ENCODE measurements around the gene ACOXL. TPM values are rescaled to one million over a fixed set of nuclear protein-coding genes. Genes with fewer than 3 reads are reported as not detected.

ACOXL gene
- total and polyA plus RNA-seq, 9 of the 15 experiments (the other 6 are each of a cell fraction or from before 2014, with no cell fraction given) = 0.31 to 0.56 TPM; not detected in 7

DNA sequence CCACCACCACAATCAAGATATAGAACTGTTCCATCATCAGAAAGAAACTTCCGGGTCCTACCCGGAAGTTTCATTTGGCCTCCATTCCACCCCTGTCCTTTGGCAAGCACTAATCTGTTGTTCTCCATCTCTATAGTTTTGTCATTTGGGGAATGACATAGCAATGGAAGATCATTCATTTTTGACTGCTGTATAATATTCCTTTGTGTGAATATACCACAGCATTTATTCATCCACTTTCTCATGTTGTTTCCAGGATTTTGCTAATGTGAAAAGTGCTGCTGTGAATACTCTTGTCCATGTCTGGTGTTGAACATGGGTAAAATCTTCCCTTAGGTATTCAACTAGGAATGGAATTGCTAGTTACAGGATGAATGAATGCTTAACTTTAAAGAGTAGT is 53.1 kb downstream of the ACOXL start:
- no peak for ATAC-seq
- Histone ChIP-seq H3K9me3 (replicated peaks; ENCODE audit: control insufficient read depth, insufficient read depth, low read depth, low read length) (no peaks in the 10 kb centered on the region), H3K9ac (ENCODE audit: insufficient read depth in 1 of 2, low read depth in 2 of 2, low read length in 2 of 2) (no peak overlapping the region), H3K9me1 (ENCODE audit: control insufficient read depth, insufficient read depth, low read length) (no peaks in the 10 kb centered on the region), H3K36me3 (ENCODE audit: control insufficient read depth, insufficient read depth, low read length) (no peaks in the 10 kb centered on the region), H3K27me3 (ENCODE audit: control insufficient read depth in 2 of 2, insufficient read depth in 2 of 2, low read length in 2 of 2) (peaks cover 5 to 18% of the 10 kb centered on the region in 2 experiments; a peak in 3 of 5 replicates), H3K4me3 (no peak overlapping the region), H3K27ac (ENCODE audit: extremely low read depth, low read depth, low read length) (no peak overlapping the region), H3K4me1 (replicated peaks in 1 of 2; ENCODE audit: control insufficient read depth in 2 of 2, insufficient read depth in 2 of 2, low read length in 2 of 2) (no peaks in the 10 kb centered on the region), H3K4me2 (ENCODE audit: insufficient read depth, low read length) (no peak overlapping the region), H2AFZ (ENCODE audit: low read depth, low read length) (no peak overlapping the region), H4K20me1 (replicated peaks; ENCODE audit: control insufficient read depth, insufficient read depth, low read length) (no peaks in the 10 kb centered on the region), H3K79me2 (ENCODE audit: control insufficient read depth, insufficient read depth, low read length) (no peaks in the 10 kb centered on the region)
- CTCF ChIA-PET (ENCODE audit: low intra/inter-chr PET ratio) = no interaction called here
- intact Hi-C loops (cut with micrococcal nuclease) = no loop called here
- 33% methylated on average over 2 of the region's 2 CpGs for WGBS (ENCODE audit: insufficient coverage, low coverage, missing lambda C conversion rate)
- DNase-seq (ENCODE audit: extremely low read depth in 1 of 4, low spot score in 3 of 4) = no peak
- FAIRE-seq = no peak
- in situ Hi-C loops (cut with MboI) = no loop called here
- no TSS peak for BruUV-seq (replicated peaks)
- POLR2A ChIA-PET = no interaction called here
- peak; percentile 81 for TF ChIP-seq ZNF146 (CRISPR knock-in tag; IDR thresholded peaks at IDR 0.05; ENCODE audit: unreplicated experiment)
- no peak for TF ChIP-seq BCL6 (CRISPR knock-in tag; IDR thresholded peaks at IDR 0.05)
- TF ChIP-seq RBM25 (IDR thresholded peaks at IDR 0.05; ENCODE audit: low read depth, low read length, severe bottlenecking) = peak; percentile 21

DNA sequence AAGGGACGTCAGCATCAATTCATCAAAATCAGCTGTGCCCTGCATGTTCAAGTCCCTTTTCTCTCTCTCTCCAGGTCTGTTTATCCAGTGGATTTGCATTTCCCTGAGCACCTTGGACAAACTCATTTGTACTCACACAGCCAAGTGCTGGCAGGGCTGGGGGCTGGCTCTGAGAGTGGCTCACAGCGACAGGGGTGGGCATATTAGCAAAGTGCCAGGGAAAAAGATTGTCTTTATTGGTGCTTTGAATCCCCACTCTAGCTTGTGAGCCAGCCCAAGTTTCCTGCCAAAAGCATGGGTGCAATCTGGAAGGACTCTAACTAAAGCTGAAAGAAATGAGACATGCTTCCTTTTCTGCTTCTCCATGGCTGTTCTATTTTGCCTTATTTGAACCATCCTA is 56.6 kb downstream of the ACOXL start:
- BruUV-seq (replicated peaks) = no TSS peak
- H3K9ac ChIP-seq (ENCODE audit: insufficient read depth in 1 of 2, low read depth in 2 of 2, low read length in 2 of 2) = no peak overlapping the region
- CTCF ChIA-PET (ENCODE audit: low intra/inter-chr PET ratio) = no interaction called here
- no peak for FAIRE-seq
- in situ Hi-C loops (cut with MboI) = no loop called here
- H3K4me1 ChIP-seq (replicated peaks in 1 of 2; ENCODE audit: control insufficient read depth in 2 of 2, insufficient read depth in 2 of 2, low read length in 2 of 2) = no peaks in the 10 kb centered on the region
- no peak overlapping the region for H3K27ac ChIP-seq (ENCODE audit: extremely low read depth, low read depth, low read length)
- no peaks in the 10 kb centered on the region for H3K36me3 ChIP-seq (ENCODE audit: control insufficient read depth, insufficient read depth, low read length)
- H2AFZ ChIP-seq (ENCODE audit: low read depth, low read length) = no peak overlapping the region
- 0% methylated on average over 2 of the region's 2 CpGs for WGBS (ENCODE audit: insufficient coverage, low coverage, missing lambda C conversion rate)
- no peaks in the 10 kb centered on the region for H3K79me2 ChIP-seq (ENCODE audit: control insufficient read depth, insufficient read depth, low read length)
- H3K4me2 ChIP-seq (ENCODE audit: insufficient read depth, low read length) = no peak overlapping the region
- no peak for DNase-seq (ENCODE audit: extremely low read depth in 1 of 4, low spot score in 3 of 4)
- no peak for ATAC-seq
- POLR2A ChIA-PET = no interaction called here
- intact Hi-C loops (cut with micrococcal nuclease) = no loop called here
- peaks cover 10 to 24% of the 10 kb centered on the region in 2 experiments; a peak in 3 of 5 replicates for H3K27me3 ChIP-seq (ENCODE audit: control insufficient read depth in 2 of 2, insufficient read depth in 2 of 2, low read length in 2 of 2)
- 0 out of 2 replicates have a peak, but pooled peaks cover 3% of the 10 kb centered on the region for H4K20me1 ChIP-seq (replicated peaks; ENCODE audit: control insufficient read depth, insufficient read depth, low read length)
- H3K9me3 ChIP-seq (replicated peaks; ENCODE audit: control insufficient read depth, insufficient read depth, low read depth, low read length) = no peaks in the 10 kb centered on the region
- no peak overlapping the region for H3K4me3 ChIP-seq
- H3K9me1 ChIP-seq (ENCODE audit: control insufficient read depth, insufficient read depth, low read length) = no peaks in the 10 kb centered on the region
- no peak for TF ChIP-seq ATF7 (IDR thresholded peaks at IDR 0.05)
- TF ChIP-seq SMARCE1 (IDR thresholded peaks at IDR 0.05) = no peak
- TF ChIP-seq, protein P1, sequence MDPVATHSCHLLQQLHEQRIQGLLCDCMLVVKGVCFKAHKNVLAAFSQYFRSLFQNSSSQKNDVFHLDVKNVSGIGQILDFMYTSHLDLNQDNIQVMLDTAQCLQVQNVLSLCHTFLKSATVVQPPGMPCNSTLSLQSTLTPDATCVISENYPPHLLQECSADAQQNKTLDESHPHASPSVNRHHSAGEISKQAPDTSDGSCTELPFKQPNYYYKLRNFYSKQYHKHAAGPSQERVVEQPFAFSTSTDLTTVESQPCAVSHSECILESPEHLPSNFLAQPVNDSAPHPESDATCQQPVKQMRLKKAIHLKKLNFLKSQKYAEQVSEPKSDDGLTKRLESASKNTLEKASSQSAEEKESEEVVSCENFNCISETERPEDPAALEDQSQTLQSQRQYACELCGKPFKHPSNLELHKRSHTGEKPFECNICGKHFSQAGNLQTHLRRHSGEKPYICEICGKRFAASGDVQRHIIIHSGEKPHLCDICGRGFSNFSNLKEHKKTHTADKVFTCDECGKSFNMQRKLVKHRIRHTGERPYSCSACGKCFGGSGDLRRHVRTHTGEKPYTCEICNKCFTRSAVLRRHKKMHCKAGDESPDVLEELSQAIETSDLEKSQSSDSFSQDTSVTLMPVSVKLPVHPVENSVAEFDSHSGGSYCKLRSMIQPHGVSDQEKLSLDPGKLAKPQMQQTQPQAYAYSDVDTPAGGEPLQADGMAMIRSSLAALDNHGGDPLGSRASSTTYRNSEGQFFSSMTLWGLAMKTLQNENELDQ (CRISPR knock-in tag; IDR thresholded peaks at IDR 0.05; ENCODE audit: borderline replicate concordance) = no peak
- no peak for TF ChIP-seq ZNF75A (CRISPR knock-in tag; IDR thresholded peaks at IDR 0.05)
- TF ChIP-seq ZKSCAN3 (CRISPR knock-in tag; IDR thresholded peaks at IDR 0.05) = no peak
- no peak for TF ChIP-seq ILK (tag; IDR thresholded peaks at IDR 0.05; ENCODE audit: borderline replicate concordance, low read depth)
- TF ChIP-seq, protein P2, sequence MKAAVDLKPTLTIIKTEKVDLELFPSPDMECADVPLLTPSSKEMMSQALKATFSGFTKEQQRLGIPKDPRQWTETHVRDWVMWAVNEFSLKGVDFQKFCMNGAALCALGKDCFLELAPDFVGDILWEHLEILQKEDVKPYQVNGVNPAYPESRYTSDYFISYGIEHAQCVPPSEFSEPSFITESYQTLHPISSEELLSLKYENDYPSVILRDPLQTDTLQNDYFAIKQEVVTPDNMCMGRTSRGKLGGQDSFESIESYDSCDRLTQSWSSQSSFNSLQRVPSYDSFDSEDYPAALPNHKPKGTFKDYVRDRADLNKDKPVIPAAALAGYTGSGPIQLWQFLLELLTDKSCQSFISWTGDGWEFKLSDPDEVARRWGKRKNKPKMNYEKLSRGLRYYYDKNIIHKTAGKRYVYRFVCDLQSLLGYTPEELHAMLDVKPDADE (conservative IDR thresholded peaks at IDR 0.05; ENCODE audit: control insufficient read depth, low read depth, low read length) = no peak
- TF ChIP-seq NCOA6 (IDR thresholded peaks at IDR 0.05) = no peak
- no peak for TF ChIP-seq ZNF668 (CRISPR knock-in tag; IDR thresholded peaks at IDR 0.05)
- no peak for TF ChIP-seq ZNF644 (tag; IDR thresholded peaks at IDR 0.05; ENCODE audit: low read depth)
- TF ChIP-seq, protein P3, sequence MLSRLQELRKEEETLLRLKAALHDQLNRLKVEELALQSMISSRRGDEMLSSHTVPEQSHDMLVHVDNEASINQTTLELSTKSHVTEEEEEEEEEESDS (CRISPR knock-in tag; IDR thresholded peaks at IDR 0.05) = no peak
- TF ChIP-seq NUFIP1 (IDR thresholded peaks at IDR 0.05; ENCODE audit: partially characterized antibody) = no peak

Measured in K562 (cell line).